ENCODE measurements around the gene PAX4.
A peak's percentile ranks its signal among the peaks of the same experiment; 100 is the strongest.

PAX4 gene

GRCh38 chr7:127653396-127653795 lies 35.5 kb upstream of the PAX4 start:
- no peak overlapping the region for H2AFZ ChIP-seq (ENCODE audit: low read length)
- H3K14ac ChIP-seq (ENCODE audit: low read length) = no peak overlapping the region
- H2BK120ac ChIP-seq (ENCODE audit: low read depth, low read length) = no peak overlapping the region
- H3K23ac ChIP-seq (ENCODE audit: low read depth, low read length, poor library complexity) = no peak overlapping the region
- no peak overlapping the region for H2BK5ac ChIP-seq (ENCODE audit: low read length)
- H3K9me3 ChIP-seq (replicated peaks in 1 of 2; ENCODE audit: control insufficient read depth in 2 of 2, insufficient read depth in 1 of 2, low read depth in 1 of 2, low read length in 2 of 2) = no peaks in the 10 kb centered on the region
- no peak overlapping the region for H3K4me2 ChIP-seq (ENCODE audit: insufficient read depth, low read length, poor library complexity, severe bottlenecking)
- H4K91ac ChIP-seq (ENCODE audit: low read depth, low read length, poor library complexity) = no peak overlapping the region
- WGBS, 2 donors (ENCODE audit: extremely low coverage in 2 of 2, insufficient read length in 2 of 2, insufficient replicate concordance in 1 of 2) = no CpG with 5 or more reads among the region's 4 CpGs
- H3K79me1 ChIP-seq (ENCODE audit: low read depth, low read length) = peaks cover 5% of the 10 kb centered on the region
- H3K4ac ChIP-seq (ENCODE audit: low read length) = no peak overlapping the region
- no peak overlapping the region for H3K9ac ChIP-seq (ENCODE audit: low read depth, low read length, poor library complexity)
- H2AK5ac ChIP-seq (ENCODE audit: low read depth, low read length) = no peak overlapping the region
- H3K27me3 ChIP-seq (ENCODE audit: control insufficient read depth in 3 of 3, insufficient read depth in 3 of 3, low read depth in 1 of 3, low read length in 3 of 3) = peaks cover 0 to 1% (median 0%) of the 10 kb centered on the region in 3 experiments
- peak overlapping the region in 1 of 2 donors; percentile 99 for H3K4me3 ChIP-seq (ENCODE audit: low read length in 2 of 2)
- H3K4me1 ChIP-seq (ENCODE audit: control insufficient read depth in 2 of 2, insufficient read depth in 1 of 2, low read depth in 1 of 2, low read length in 2 of 2) = peaks cover 12 to 14% of the 10 kb centered on the region in 2 donors
- H3K18ac ChIP-seq (ENCODE audit: low read length) = no peak overlapping the region
- H4K8ac ChIP-seq (ENCODE audit: low read depth, low read length) = no peak overlapping the region
- no peak for DNase-seq (ENCODE audit: low spot score)
- H2BK15ac ChIP-seq (ENCODE audit: low read length) = no peak overlapping the region
- no peak overlapping the region for H2BK12ac ChIP-seq (ENCODE audit: low read length)
- H3K36me3 ChIP-seq (replicated peaks in 1 of 2; ENCODE audit: control insufficient read depth in 2 of 2, insufficient read depth in 2 of 2, low read length in 2 of 2) = peaks cover 0 to 43% of the 10 kb centered on the region in 2 donors
- H3K27ac ChIP-seq (replicated peaks; ENCODE audit: low read length) = no peak overlapping the region

- no CpG with 5 or more reads among the region's 38 CpGs for WGBS, 2 donors (ENCODE audit: extremely low coverage in 2 of 2, insufficient read length in 2 of 2, insufficient replicate concordance in 1 of 2)
- DNase-seq (ENCODE audit: low spot score) = no peak
- peak overlapping the region; percentile 59 for H2BK5ac ChIP-seq (ENCODE audit: low read length)
- no peak overlapping the region for H2BK120ac ChIP-seq (ENCODE audit: low read depth, low read length)
- H3K9ac ChIP-seq (ENCODE audit: low read depth, low read length, poor library complexity) = peak overlapping the region; percentile 100
- peak overlapping the region; percentile 99 for H3K23ac ChIP-seq (ENCODE audit: low read depth, low read length, poor library complexity)
- peaks cover 0 to 1% (median 0%) of the 10 kb centered on the region in 3 experiments for H3K27me3 ChIP-seq (ENCODE audit: control insufficient read depth in 3 of 3, insufficient read depth in 3 of 3, low read depth in 1 of 3, low read length in 3 of 3)
- H3K14ac ChIP-seq (ENCODE audit: low read length) = peak overlapping the region; percentile 51
- peak overlapping the region; percentile 90 to 99 for H3K4me3 ChIP-seq (ENCODE audit: low read length in 2 of 2)
- no peak overlapping the region for H2BK15ac ChIP-seq (ENCODE audit: low read length)
- H2BK12ac ChIP-seq (ENCODE audit: low read length) = peak overlapping the region; percentile 86
- H3K27ac ChIP-seq (replicated peaks; ENCODE audit: low read length) = peak overlapping the region; percentile 55
- peak overlapping the region; percentile 78 for H3K4me2 ChIP-seq (ENCODE audit: insufficient read depth, low read length, poor library complexity, severe bottlenecking)
- peak overlapping the region; percentile 98 for H2AFZ ChIP-seq (ENCODE audit: low read length)
- H3K79me1 ChIP-seq (ENCODE audit: low read depth, low read length) = peaks cover 5% of the 10 kb centered on the region
- H4K8ac ChIP-seq (ENCODE audit: low read depth, low read length) = no peak overlapping the region
- peaks cover 0 to 37% of the 10 kb centered on the region in 2 donors for H3K36me3 ChIP-seq (replicated peaks in 1 of 2; ENCODE audit: control insufficient read depth in 2 of 2, insufficient read depth in 2 of 2, low read length in 2 of 2)
- H2AK5ac ChIP-seq (ENCODE audit: low read depth, low read length) = peak overlapping the region; percentile 77
- peak overlapping the region; percentile 96 for H3K18ac ChIP-seq (ENCODE audit: low read length)
- peaks cover 12 to 14% of the 10 kb centered on the region in 2 donors for H3K4me1 ChIP-seq (ENCODE audit: control insufficient read depth in 2 of 2, insufficient read depth in 1 of 2, low read depth in 1 of 2, low read length in 2 of 2)
- H3K4ac ChIP-seq (ENCODE audit: low read length) = no peak overlapping the region
- H3K9me3 ChIP-seq (replicated peaks in 1 of 2; ENCODE audit: control insufficient read depth in 2 of 2, insufficient read depth in 1 of 2, low read depth in 1 of 2, low read length in 2 of 2) = no peaks in the 10 kb centered on the region
- peak overlapping the region; percentile 76 for H4K91ac ChIP-seq (ENCODE audit: low read depth, low read length, poor library complexity)
These were observed 34.6 kb upstream of the PAX4 start for GRCh38 chr7:127652333-127653248.

GRCh38 chr7:127651556-127652332 lies 33.8 kb upstream of the PAX4 start, which contains the start of gene SND1:
SND1 (plus strand) TSS chr7:127652194; CDS start chr7:127652374, 180 bp downstream.
- Histone ChIP-seq H3K79me1 (ENCODE audit: low read depth, low read length) (peaks cover 5% of the 10 kb centered on the region), H3K18ac (ENCODE audit: low read length) (peak within 1 kb of the TSS; percentile 96), H4K91ac (ENCODE audit: low read depth, low read length, poor library complexity) (peak within 1 kb of the TSS; percentile 76), H2BK5ac (ENCODE audit: low read length) (peak within 1 kb of the TSS; percentile 59), H3K27me3 (ENCODE audit: control insufficient read depth in 3 of 3, insufficient read depth in 3 of 3, low read depth in 1 of 3, low read length in 3 of 3) (peaks cover 0 to 1% (median 0%) of the 10 kb centered on the region in 3 experiments), H3K23ac (ENCODE audit: low read depth, low read length, poor library complexity) (peak within 1 kb of the TSS; percentile 99), H3K9ac (ENCODE audit: low read depth, low read length, poor library complexity) (peak within 1 kb of the TSS; percentile 100), H2AFZ (ENCODE audit: low read length) (peak within 1 kb of the TSS; percentile 98), H3K4ac (ENCODE audit: low read length) (no peak within 1 kb of the TSS), H3K4me3 (ENCODE audit: low read length in 2 of 2) (peak within 1 kb of the TSS; percentile 90 to 99), H3K4me1 (ENCODE audit: control insufficient read depth in 2 of 2, insufficient read depth in 1 of 2, low read depth in 1 of 2, low read length in 2 of 2) (peaks cover 12 to 14% of the 10 kb centered on the region in 2 donors), H2BK12ac (ENCODE audit: low read length) (peak within 1 kb of the TSS; percentile 86), H2AK5ac (ENCODE audit: low read depth, low read length) (peak within 1 kb of the TSS; percentile 77), H3K27ac (replicated peaks; ENCODE audit: low read length) (peak within 1 kb of the TSS; percentile 55), H4K8ac (ENCODE audit: low read depth, low read length) (no peak within 1 kb of the TSS), H3K14ac (ENCODE audit: low read length) (peak within 1 kb of the TSS; percentile 51), H3K4me2 (ENCODE audit: insufficient read depth, low read length, poor library complexity, severe bottlenecking) (peak within 1 kb of the TSS; percentile 78), H3K36me3 (replicated peaks in 1 of 2; ENCODE audit: control insufficient read depth in 2 of 2, insufficient read depth in 2 of 2, low read length in 2 of 2) (peaks cover 0 to 29% of the 10 kb centered on the region in 2 donors), H3K9me3 (replicated peaks in 1 of 2; ENCODE audit: control insufficient read depth in 2 of 2, insufficient read depth in 1 of 2, low read depth in 1 of 2, low read length in 2 of 2) (no peaks in the 10 kb centered on the region), H2BK15ac (ENCODE audit: low read length) (peak within 1 kb of the TSS; percentile 6), H2BK120ac (ENCODE audit: low read depth, low read length) (peak within 1 kb of the TSS; percentile 21)
- no CpG with 5 or more reads among the region's 67 CpGs for WGBS, 2 donors (ENCODE audit: extremely low coverage in 2 of 2, insufficient read length in 2 of 2, insufficient replicate concordance in 1 of 2)
- peak; percentile 98 for DNase-seq (ENCODE audit: low spot score)
